SK-N-DZ (cell line): Measurements from ENCODE around the gene FILIP1L.
"Not testable (repeated sequence)": the region's sequence is repeated elsewhere in the genome, so short reads cannot be mapped to it uniquely, and the experiment has no call there.

Experiments
- DNase-seq: peaks from one replicate; pipeline ENCODE4 v3.0.0-alpha.2; 2015; ENCODE audit warnings: low spot score

The FILIP1L gene

GRCh38 chr3:99846477-99847160, 267.7 kb downstream of the FILIP1L start:
- DNase-seq, result no peak

GRCh38 chr3:99845999-99846398, 268.3 kb downstream of the FILIP1L start:
- DNase-seq, result no peak

- no peak for DNase-seq
Measured at GRCh38 chr3:99845331-99845730, 269.0 kb downstream of the FILIP1L start.

GRCh38 chr3:99843590-99844258, 270.6 kb downstream of the FILIP1L start:
- DNase-seq, result no peak

- peak; percentile 50 for DNase-seq
Measured at GRCh38 chr3:99842826-99843589, 271.3 kb downstream of the FILIP1L start.

GRCh38 chr3:99841949-99842348, 272.4 kb downstream of the FILIP1L start:
- not testable (repeated sequence) for DNase-seq

GRCh38 chr3:99839613-99840012, 274.7 kb downstream of the FILIP1L start:
- no peak for DNase-seq

GRCh38 chr3:99838755-99839154, 275.5 kb downstream of the FILIP1L start:
- DNase-seq, result no peak

GRCh38 chr3:99837715-99838114, 276.6 kb downstream of the FILIP1L start:
- no peak for DNase-seq

GRCh38 chr3:99836681-99837080, 277.6 kb downstream of the FILIP1L start:
- DNase-seq, result no peak

- no peak for DNase-seq
Measured at GRCh38 chr3:99834211-99834957, 279.9 kb downstream of the FILIP1L start.

- DNase-seq, result no peak
Measured at GRCh38 chr3:99833617-99834205, 280.6 kb downstream of the FILIP1L start.

GRCh38 chr3:99829844-99830243, 284.5 kb downstream of the FILIP1L start:
- no peak for DNase-seq

GRCh38 chr3:99825004-99825640, 289.2 kb downstream of the FILIP1L start:
- DNase-seq, result no peak

- no peak for DNase-seq
Measured at GRCh38 chr3:99823723-99824711, 290.3 kb downstream of the FILIP1L start.

- DNase-seq, result no peak
Measured at GRCh38 chr3:99818818-99819217, 295.5 kb downstream of the FILIP1L start.

- DNase-seq, result peak; percentile 93
Measured at GRCh38 chr3:99817437-99818240, 296.7 kb downstream of the FILIP1L start, which contains the start of gene CMSS1. TSS of gene CMSS1 (plus strand) at chr3:99817862.

GRCh38 chr3:99817047-99817436, 297.3 kb downstream of the FILIP1L start:
- no peak for DNase-seq

- DNase-seq, result no peak
Measured at GRCh38 chr3:99810403-99810802, 303.9 kb downstream of the FILIP1L start.
